Measurements from ENCODE around the gene ZNF41.

GRCh38 chrX:47475476-47475875, 7.5 kb downstream of the ZNF41 start:
- TF ChIP-seq PBX3 (IDR thresholded peaks at IDR 0.05) (no peak), POLR2AphosphoS5 (IDR thresholded peaks at IDR 0.05; ENCODE audit: low read depth, low read length) (no peak), FOSL2 (IDR thresholded peaks at IDR 0.05; ENCODE audit: borderline replicate concordance, low read depth) (no peak), MAX (IDR thresholded peaks at IDR 0.05; ENCODE audit: low read depth) (no peak), JUND (IDR thresholded peaks at IDR 0.05) (no peak)
- TF ChIP-seq, protein P1, sequence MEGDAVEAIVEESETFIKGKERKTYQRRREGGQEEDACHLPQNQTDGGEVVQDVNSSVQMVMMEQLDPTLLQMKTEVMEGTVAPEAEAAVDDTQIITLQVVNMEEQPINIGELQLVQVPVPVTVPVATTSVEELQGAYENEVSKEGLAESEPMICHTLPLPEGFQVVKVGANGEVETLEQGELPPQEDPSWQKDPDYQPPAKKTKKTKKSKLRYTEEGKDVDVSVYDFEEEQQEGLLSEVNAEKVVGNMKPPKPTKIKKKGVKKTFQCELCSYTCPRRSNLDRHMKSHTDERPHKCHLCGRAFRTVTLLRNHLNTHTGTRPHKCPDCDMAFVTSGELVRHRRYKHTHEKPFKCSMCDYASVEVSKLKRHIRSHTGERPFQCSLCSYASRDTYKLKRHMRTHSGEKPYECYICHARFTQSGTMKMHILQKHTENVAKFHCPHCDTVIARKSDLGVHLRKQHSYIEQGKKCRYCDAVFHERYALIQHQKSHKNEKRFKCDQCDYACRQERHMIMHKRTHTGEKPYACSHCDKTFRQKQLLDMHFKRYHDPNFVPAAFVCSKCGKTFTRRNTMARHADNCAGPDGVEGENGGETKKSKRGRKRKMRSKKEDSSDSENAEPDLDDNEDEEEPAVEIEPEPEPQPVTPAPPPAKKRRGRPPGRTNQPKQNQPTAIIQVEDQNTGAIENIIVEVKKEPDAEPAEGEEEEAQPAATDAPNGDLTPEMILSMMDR (IDR thresholded peaks at IDR 0.05), result no peak
